ENCODE measurements around the gene PRICKLE3.

Gene PRICKLE3

DNA sequence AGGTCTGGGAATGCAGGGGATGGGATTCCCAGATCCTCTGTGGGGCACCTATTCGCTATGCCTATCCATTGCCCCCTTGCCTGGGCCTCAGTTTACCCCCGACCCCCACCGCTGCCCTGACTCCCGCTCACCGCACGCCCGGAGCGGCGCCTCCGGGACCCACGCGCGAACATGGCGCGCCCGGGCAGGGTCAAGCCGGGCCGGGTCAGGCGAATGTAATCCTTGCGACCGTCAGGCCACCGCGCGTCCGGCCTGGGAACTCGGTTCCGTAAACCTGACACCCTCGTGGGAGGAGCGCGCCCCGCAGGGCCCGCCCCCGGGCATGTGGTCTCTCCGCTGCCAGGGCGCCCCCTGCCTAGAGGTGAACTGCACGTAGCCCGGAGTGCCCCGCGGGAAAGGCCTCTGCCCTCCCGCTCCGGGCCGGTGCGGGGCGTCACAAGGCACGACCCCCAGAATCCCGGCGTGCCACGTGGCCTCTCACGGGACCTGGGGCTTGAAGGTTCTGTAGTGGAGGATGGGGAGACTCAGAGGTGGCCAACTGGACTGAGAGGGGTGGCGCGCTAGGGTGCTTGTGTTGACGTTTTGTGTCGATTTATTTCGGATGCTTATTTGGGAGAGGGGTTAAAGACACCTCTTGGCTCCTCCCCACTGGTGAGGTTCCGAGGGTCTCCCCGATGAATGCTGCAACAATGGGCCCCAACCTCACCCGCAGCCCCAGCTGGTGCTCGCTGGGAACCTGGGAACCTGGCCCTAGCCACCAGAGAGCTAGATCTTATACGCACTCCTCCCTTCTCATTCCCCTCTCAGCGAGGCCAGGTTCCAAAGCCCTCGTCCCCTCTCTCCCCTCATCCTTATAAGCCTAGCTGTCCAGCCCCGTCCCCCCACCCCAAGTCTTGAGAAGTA, at the start of gene PRICKLE3:
Gene PRICKLE3 (minus strand): TSS at position 249 of the 903 bp plus-strand sequence. CDS start 76 bp downstream, at position 173.
- TF ChIP-seq GATA3 (IDR thresholded peaks at IDR 0.05; ENCODE audit: low read depth, low read length) (no peak), GATA2 (IDR thresholded peaks at IDR 0.05; ENCODE audit: low read depth, low read length) (no peak)

DNA sequence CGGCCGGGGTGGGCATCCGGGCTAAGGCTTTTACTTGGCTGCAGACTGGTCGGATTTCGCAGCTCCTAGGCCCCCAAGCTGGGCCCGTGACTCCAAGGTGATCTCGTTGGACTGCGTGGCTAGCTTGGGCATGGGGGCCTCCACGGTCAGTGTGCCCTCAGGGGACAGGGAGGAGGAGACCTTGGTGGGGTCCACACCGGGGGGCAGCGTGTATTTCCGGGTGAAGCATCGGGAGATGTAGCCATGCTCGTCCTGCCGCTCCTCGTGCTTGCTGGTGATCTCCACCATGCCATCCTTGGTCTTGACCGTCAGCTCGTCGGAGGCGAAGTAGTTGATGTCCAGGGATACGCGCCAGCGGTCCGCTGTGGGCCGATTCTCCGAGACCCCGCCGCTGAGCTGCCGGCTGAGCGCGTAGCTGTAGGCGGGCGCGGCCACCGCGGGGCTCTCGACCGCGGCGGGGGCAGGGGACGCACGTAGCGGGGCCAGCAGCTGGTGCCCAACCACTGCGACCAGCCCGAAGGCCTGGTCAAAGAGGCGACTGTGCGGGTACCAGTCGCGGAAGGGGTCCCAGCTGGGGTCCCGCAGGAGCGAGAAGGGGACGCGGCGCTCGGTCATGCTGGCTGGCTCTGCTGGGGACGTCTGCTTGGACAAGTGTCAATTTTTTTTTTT, 47.8 kb upstream of the PRICKLE3 start:
- TF ChIP-seq GATA3 (IDR thresholded peaks at IDR 0.05; ENCODE audit: low read depth, low read length) (no peak), GATA2 (IDR thresholded peaks at IDR 0.05; ENCODE audit: low read depth, low read length) (no peak)

DNA sequence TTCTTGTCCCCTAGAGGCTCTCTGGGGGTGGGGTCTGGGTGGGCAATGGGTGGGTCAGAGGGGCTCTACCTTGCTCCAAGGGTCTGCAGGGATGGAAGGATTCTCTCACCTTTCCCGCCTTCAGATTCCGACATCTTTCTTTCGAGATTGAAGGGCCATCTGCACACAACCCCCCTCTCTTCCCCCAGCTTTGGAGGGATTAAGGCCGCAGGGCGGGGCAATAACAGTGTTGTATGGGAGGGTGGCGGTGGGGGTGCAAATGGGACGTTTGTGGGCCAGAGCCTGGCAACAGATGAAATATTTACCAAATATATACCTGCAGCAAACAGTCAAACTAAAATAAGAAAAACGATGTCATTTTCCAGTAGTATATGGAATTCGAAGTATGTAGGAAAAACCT, 47.0 kb upstream of the PRICKLE3 start, which contains the start of gene CACNA1F:
Gene CACNA1F (minus strand): TSS at position 165 of the 400 bp plus-strand sequence. CDS start 31 bp downstream, at position 134.
- TF ChIP-seq GATA2 (IDR thresholded peaks at IDR 0.05; ENCODE audit: low read depth, low read length) (no peak), GATA3 (IDR thresholded peaks at IDR 0.05; ENCODE audit: low read depth, low read length) (no peak)

DNA sequence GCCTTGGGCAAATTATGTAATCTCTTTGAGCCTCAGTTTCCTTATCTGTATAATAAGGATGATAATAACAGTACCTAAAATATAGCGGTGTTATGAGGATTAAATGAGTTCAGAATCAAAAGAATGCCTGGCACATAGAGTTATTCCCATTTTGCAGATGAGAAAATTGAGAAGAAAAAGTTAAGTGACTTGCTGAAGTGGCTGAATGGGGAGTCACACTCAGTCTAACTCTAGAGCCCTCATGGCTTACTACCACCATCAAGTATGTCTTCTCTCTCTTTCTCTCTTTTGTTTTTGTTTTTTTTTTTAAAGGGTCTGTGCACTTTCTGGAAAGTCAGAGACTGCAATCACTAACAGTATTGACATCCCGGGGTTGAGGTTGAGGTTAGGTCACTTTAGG, 46.4 kb upstream of the PRICKLE3 start:
- TF ChIP-seq GATA2 (IDR thresholded peaks at IDR 0.05; ENCODE audit: low read depth, low read length) (no peak), GATA3 (IDR thresholded peaks at IDR 0.05; ENCODE audit: low read depth, low read length) (no peak)

- TF ChIP-seq GATA3 (IDR thresholded peaks at IDR 0.05; ENCODE audit: low read depth, low read length), result no peak
These were observed 45.3 kb upstream of the PRICKLE3 start for GRCh38 chrX:49231333-49232000.

DNA sequence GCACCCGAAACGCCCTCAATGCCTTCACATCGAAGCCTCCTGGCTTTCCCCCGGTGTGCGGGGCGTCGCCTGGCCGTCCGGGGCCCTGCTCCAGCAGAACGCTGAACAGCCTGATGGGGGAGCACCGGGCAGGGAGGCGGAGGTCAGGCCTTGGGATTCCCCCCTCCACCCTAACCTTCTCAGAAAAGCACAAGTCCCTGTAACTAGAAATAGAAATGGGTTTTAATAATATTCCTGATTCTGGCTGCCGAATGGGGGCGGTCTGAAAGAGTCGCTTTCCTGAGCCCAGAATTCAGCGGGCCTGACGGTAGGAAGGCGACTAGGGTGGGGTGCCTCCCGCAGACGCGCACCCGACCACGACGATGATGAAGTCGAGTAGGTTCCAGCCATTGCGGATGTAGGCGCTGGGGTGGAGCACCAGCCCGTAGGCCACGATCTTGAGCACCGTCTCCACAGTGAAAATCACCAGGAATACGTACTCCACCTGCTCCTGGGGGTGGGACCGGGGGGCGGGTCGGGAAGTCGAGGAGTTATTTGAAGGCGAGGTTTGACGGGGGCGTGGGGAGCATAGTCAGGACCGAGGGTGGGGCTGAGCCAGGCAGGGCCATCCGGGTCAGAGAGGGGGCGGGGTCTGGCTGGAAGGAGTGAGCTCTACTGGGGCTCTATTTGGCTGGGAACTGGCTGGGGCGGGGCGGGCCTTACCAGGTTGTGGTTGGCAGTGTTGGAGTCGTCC, 44.5 kb upstream of the PRICKLE3 start:
- TF ChIP-seq GATA3 (IDR thresholded peaks at IDR 0.05; ENCODE audit: low read depth, low read length) (no peak), GATA2 (IDR thresholded peaks at IDR 0.05; ENCODE audit: low read depth, low read length) (no peak)

DNA sequence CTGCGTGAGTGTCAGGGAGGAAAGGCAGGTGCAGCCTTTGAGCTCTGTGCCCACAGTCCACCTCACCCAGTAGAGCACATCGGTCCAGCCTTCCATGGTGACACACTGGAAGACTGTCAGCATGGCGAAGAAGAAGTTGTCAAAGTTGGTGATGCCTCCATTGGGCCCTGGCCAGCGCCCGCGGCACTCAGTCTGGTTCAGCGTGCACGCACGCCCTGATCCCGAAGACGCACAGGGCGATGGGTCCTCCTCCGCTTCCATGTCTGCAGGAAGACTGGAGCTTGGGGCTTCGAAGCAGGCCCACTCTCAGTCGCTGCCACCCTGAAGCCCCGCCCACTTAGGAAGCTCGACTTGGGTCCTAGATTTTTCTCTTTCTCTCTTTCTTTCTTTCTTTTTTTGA, 42.0 kb upstream of the PRICKLE3 start:
- TF ChIP-seq GATA3 (IDR thresholded peaks at IDR 0.05; ENCODE audit: low read depth, low read length) (no peak), GATA2 (IDR thresholded peaks at IDR 0.05; ENCODE audit: low read depth, low read length) (no peak)

DNA sequence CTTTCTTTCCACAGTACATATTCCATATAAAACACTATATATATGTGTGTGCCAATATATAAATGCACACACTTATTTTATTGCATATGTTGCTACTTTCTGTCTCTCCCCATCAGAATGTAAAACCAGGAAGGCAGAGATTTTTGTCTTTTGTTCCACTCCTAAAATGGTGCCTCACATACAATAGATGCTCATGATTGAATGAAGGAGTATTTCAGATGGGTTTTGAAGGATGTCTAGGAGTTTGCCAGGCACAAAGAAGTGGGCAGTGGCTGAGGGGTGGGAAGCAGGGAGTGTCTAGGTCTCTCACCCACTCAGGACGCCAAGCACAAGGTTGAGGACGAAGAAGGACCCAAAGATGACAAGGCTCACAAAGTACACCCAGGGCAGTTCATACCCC, 41.6 kb upstream of the PRICKLE3 start:
- TF ChIP-seq GATA3 (IDR thresholded peaks at IDR 0.05; ENCODE audit: low read depth, low read length), result no peak
- no peak for TF ChIP-seq GATA2 (IDR thresholded peaks at IDR 0.05; ENCODE audit: low read depth, low read length)

DNA sequence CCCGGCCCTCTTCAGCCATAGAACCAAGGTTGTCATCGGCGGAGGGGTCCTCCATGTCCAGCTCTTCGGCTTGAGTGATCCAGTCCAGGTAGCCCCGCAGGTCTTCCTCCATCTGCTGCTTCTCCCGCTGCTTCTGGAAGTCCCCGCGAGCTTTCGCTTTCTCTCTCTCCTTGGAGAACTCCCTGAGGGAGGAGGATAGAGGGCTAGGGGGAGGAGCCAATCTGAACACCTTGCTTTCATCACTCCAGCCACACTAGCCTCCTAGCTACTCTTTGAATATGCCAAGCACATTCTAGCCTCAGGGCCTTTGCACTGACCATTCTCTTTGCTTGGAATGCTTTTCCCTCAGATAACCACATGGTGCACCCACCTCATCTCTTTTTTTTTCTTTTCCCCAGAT, 40.8 kb upstream of the PRICKLE3 start:
- TF ChIP-seq GATA3 (IDR thresholded peaks at IDR 0.05; ENCODE audit: low read depth, low read length) (no peak), GATA2 (IDR thresholded peaks at IDR 0.05; ENCODE audit: low read depth, low read length) (no peak)

DNA sequence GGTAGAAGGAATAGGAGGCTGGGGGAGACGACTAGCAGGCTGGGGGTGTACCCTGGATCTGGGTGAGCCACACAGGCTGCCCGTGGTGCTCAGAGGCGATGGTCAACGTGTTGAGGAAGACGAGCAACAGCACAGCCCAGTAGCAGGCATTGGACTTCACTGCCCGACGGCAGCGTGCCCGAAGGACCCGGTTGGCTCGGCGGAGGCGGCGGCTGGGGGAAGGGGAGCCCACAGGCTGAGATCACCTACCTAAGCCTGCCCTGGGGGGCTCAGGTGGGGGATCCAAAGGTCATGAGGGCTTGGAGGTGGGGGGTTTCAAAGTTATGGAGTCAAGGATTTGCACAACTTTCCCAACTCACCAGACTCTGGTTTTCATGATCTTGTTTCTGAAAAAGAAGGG, 39.7 kb upstream of the PRICKLE3 start:
- TF ChIP-seq GATA3 (IDR thresholded peaks at IDR 0.05; ENCODE audit: low read depth, low read length) (no peak), GATA2 (IDR thresholded peaks at IDR 0.05; ENCODE audit: low read depth, low read length) (no peak)

DNA sequence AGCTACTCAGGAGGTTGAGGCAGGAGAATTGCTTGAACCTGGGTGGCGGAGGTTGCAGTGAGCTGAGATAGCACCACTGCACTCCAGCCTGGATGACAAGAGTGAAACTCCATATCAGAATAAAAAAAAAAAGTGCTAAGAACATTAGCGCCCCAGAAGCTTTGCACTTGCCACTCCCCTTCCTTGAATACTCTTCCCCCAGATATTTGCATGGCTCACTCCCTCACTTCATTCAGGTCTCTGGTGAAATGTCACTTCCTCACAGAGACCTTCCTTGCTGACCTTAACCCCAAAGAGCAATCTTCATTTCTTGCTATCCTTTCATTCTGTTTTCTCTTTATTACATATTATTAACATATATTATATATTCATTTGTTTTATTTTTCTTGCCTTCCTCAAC, 35.7 kb upstream of the PRICKLE3 start:
- no peak for TF ChIP-seq GATA3 (IDR thresholded peaks at IDR 0.05; ENCODE audit: low read depth, low read length)
- no peak for TF ChIP-seq GATA2 (IDR thresholded peaks at IDR 0.05; ENCODE audit: low read depth, low read length)

DNA sequence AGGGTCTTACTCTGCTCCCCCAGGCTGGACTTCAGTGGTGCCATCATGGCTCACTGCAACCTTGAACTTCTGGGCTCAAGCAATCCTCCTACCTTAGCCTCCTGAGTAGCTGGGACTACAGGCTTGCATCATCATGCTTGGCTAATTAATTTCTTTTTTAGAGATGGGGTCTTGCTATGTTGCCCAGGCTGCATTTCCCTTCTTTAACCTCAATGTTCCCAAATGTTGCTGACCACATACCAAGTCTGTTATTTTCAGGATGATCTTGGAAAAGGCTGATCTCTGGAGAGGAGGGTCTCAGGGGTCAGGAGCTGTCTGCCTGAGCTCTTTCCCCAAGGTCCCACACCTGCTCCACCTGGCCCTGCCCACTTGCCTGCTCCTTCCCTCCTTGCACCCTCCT, 33.9 kb upstream of the PRICKLE3 start:
- TF ChIP-seq GATA3 (IDR thresholded peaks at IDR 0.05; ENCODE audit: low read depth, low read length), result no peak
- no peak for TF ChIP-seq GATA2 (IDR thresholded peaks at IDR 0.05; ENCODE audit: low read depth, low read length)

- TF ChIP-seq GATA3 (IDR thresholded peaks at IDR 0.05; ENCODE audit: low read depth, low read length), result no peak
These were observed 28.9 kb upstream of the PRICKLE3 start for GRCh38 chrX:49214996-49215526.

DNA sequence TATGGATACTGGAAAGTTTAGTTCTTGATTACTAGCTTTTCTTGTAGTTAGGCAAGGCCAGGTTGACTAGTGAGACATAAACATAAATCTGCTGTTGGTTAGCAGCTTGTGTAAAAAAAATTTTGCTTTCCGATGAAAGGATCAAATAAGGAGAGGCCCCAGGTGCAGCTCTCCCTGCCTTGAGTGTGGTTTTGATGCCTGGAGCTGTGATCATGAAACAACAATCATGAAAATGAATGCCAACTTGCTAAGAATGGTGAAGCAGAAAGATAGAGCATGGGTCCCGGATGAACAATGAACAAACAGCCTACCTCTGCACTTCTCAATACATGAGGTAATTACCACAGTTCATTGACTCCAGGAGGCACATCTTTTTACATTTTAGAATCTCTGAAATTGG, 28.2 kb upstream of the PRICKLE3 start:
- TF ChIP-seq GATA2 (IDR thresholded peaks at IDR 0.05; ENCODE audit: low read depth, low read length) (no peak), GATA3 (IDR thresholded peaks at IDR 0.05; ENCODE audit: low read depth, low read length) (no peak)

Measured in SH-SY5Y (cell line).